HFF-Myc (cell line): ENCODE data around the gene NKAP.
"Not testable (repeated sequence)": the region's sequence is repeated elsewhere in the genome, so short reads cannot be mapped to it uniquely, and the experiment has no call there.

ENCODE experiments used
- DNase-seq: peaks from one replicate; pipeline ENCODE4 v3.0.0-alpha.2; 2011; ENCODE audit warnings: low read depth; ENCODE audit errors: extremely low read depth
- H3K4me3 ChIP-seq: replicated peaks from 2 replicates; pipeline ENCODE4 v1.5.1; 2011; ENCODE audit warnings: low read depth, mild to moderate bottlenecking, control low read depth, low read length
- TF ChIP-seq, protein P1 (sequence below): IDR thresholded peaks from 2 replicates; pipeline ENCODE4 v1.5.1; 2012; ENCODE audit warnings: mild to moderate bottlenecking, low read depth, low read length, control low read depth; ENCODE audit errors: missing control alignments

The NKAP gene

DNA sequence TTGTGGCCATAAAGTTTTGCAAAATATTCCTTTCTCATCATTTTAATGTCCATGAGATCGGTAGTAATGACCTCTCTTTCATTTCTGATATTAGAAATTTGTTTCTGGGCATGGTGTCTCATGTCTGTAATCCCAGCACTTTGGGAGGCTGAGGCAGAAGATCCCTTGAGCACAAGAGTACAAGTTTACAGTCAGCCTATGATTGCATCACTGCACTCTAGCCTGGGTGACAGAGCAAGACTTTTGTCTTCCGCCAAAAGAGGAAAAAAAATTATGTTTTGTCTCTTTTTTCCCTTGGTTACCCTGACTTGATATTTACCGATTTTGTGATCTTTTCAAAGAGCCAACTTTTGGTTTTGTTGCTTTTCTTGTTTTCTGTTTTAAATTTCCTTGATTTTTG lies 10.8 kb upstream of the NKAP start:
- no peak overlapping the region for H3K4me3 ChIP-seq
- DNase-seq, result no peak
- TF ChIP-seq, protein P1, sequence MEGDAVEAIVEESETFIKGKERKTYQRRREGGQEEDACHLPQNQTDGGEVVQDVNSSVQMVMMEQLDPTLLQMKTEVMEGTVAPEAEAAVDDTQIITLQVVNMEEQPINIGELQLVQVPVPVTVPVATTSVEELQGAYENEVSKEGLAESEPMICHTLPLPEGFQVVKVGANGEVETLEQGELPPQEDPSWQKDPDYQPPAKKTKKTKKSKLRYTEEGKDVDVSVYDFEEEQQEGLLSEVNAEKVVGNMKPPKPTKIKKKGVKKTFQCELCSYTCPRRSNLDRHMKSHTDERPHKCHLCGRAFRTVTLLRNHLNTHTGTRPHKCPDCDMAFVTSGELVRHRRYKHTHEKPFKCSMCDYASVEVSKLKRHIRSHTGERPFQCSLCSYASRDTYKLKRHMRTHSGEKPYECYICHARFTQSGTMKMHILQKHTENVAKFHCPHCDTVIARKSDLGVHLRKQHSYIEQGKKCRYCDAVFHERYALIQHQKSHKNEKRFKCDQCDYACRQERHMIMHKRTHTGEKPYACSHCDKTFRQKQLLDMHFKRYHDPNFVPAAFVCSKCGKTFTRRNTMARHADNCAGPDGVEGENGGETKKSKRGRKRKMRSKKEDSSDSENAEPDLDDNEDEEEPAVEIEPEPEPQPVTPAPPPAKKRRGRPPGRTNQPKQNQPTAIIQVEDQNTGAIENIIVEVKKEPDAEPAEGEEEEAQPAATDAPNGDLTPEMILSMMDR, result no peak

DNA sequence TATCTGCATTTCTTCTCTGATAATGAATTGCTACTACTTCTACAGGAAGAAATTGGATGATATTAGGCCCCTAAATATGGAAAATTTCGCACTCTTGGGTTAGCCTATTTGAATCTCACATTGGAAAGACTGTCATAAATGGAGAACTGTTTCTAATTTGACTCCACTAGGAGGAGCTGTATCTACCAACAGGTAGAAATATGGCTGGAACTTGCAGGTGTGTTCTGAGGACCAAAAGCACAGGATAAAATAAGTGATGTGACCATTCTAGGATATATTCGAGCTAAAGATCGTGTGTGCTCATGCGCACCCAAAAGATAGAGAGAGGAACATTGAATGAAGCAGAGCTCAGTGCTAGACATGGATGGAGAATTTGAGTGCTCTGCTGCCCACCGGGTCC lies 4.8 kb upstream of the NKAP start:
- TF ChIP-seq, protein P1, result no peak
- no peak overlapping the region for H3K4me3 ChIP-seq
- no peak for DNase-seq

DNA sequence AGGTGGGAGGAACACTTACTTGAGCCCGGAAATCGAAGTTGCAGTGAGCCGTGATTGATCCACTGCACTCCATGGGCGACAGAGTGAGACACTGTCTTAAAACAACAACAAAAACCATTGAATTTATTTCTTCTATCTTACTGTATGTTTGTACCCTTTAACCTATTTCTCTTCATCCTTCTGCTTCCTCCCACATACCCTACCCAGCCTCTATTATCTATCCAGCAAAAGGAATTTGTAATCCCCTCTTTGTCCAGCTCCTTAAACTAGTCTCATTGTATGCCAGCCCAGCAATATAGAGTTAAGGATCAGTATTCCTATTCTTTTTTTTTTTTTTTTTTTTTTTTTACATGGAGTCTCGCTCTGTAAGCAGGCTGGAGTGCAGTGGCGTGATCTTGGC lies 1.9 kb upstream of the NKAP start:
- TF ChIP-seq, protein P1, result no peak
- DNase-seq, result no peak
- no peak overlapping the region for H3K4me3 ChIP-seq

DNA sequence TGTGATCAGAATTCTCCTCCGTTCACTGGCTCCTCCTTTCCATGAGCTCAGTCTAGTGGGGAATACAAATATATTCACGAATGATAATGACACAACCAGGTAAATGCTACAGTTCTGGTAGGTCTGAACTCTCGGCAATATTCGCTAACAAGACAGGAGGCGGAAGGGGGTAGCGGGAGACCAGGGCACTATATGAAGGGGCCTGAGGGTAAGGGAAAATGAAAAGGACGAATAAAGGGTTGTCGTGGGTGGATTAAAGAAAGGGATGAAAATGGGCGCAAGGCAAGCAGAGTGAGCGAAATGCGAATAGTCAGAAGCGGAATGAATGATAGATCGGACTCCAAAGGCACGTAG lies 743 bp downstream of the NKAP start:
- TF ChIP-seq, protein P1, result no peak
- no peak for DNase-seq
- peak overlapping the region; percentile 66 for H3K4me3 ChIP-seq

DNA sequence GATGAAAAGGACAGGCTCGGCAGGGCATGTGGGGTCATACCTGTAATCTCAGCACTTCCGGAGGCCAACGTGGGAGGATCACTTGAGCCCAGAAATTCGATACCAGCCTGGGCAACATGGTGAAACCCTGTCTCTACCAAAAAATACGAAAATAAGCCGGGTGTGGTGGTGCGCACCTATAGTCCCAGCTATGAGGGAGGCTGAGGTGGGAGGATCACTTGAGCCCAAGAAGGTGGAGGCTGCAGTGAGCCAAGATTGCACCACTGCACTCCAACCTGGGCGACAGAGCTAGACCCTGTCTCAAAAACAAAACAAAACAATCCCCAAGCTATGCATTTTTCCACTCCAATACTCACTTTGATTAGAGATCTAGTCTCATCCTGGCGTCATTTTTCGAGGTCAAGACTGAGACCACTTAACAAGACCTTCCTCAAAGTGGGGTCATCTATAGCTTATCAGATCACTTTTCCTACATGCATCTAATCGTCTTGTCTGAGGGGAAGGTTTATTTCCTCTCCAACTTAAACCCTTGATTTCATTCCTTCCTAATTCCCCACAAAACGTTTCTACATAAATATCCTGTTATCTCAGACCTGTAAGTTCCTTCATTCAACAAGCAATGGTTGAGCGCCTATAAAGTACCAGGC lies 1.3 kb downstream of the NKAP start:
- DNase-seq, result no peak
- TF ChIP-seq, protein P1, result no peak
- peak overlapping the region; percentile 66 for H3K4me3 ChIP-seq

DNA sequence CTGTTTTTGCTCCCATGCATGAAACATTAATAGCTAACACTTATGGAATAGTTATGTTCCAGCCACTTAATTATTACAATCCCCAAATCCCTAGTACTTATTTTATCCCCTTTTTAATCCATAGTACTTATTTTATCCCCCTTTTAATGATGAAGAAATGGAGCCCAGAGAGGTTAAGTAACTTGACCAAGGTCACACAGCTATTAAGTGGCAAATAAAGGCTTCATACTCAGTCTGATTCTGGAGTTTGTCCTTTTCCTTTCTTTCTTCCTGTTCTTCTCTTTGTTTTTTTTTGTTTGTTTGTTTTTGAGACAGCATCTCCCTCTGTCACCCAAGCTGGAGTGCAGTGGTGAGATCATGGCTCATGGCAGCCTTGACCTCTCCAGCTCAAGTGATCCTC lies 2.2 kb downstream of the NKAP start:
- no peak overlapping the region for H3K4me3 ChIP-seq
- DNase-seq, result no peak
- TF ChIP-seq, protein P1, result no peak

DNA sequence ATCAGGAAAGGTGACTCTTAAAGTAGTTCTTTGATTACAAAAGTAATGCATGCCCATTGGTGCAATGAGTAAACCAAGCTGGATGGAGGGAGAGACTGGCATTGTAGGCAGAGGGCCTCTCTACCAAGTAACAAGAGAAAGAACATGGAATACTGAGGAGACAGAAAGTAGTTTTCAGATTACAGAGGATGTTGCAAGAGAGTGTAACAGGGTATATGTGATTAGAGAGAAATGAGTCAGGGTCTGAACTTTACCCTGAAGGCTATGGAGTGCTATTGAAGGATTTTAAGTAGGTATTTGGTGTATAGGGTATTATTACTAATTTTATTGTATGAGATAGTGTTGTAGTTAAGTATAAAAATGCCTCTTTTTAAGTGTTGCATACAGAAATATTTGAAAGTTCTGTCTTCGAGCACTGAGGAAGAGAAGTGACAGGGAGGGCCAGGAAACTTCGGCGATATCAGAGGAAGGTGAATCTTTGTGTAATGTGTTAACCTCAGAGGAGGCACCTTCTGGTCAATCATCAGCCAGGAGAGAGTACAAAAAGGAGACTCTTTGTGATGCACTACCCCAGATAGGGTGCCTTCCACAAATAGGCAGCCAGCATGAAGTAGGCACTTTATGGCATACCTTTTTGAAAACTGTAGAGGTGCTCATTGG lies 8.2 kb downstream of the NKAP start:
- no peak for DNase-seq
- no peak overlapping the region for H3K4me3 ChIP-seq
- TF ChIP-seq, protein P1, result no peak

DNA sequence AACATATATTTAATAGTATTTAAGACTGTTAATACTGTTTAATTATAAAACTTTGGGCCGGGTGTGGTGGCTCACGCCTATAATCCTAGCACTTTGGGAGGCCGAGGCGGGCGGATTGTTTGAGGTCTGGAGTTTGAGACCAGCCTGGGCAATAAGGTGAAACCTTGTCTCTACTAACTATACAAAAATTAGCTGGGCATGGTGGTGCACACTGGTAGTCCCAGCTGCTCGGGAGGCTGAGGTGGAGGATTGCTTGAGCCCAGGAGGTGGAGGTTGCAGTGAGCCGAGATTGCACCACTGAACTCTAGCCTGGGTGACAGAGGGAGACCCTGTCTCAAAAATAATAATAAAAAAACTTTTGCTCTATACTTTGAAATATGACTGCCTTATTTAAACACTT lies 21.2 kb downstream of the NKAP start:
- DNase-seq, H3K4me3 ChIP-seq: not testable (repeated sequence)
